HepG2 (cell line): ENCODE data around the gene NIN. TPM values are rescaled to one million over a fixed set of nuclear protein-coding genes. Genes with fewer than 3 reads are reported as not detected.

Experiments
- GABPA ChIP-seq, 2 experiments: IDR thresholded peaks; 2 replicates each; pipeline ENCODE4 v1.6.1; 2011 to 2016; ENCODE audit warnings: low read depth in 2 of 2, low read length in 1 of 2, missing biosample characterization in 1 of 2, missing genetic modification characterization in 1 of 2
- HDAC2 ChIP-seq: sonication (generic); formaldehyde crosslinking; IDR thresholded peaks from 2 replicates; pipeline ENCODE4 v1.4.0; 2020; ENCODE audit warnings: missing genetic modification reagents
- PITX1 ChIP-seq: sonication (generic); formaldehyde crosslinking; IDR thresholded peaks from 2 replicates; pipeline ENCODE4 v1.5.1; 2020; ENCODE audit warnings: mild to moderate bottlenecking, missing genetic modification reagents
- SOX13 ChIP-seq, 3 experiments: fragments of 450-650 bp in 1 of 3; sonication (generic) in 1 of 3; formaldehyde crosslinking in 1 of 3; IDR thresholded peaks in 2 of 3; conservative IDR thresholded peaks in 1 of 3; 2 replicates each; pipeline versions ENCODE4 v1.5.0 to v1.6.1; 2016 to 2020; ENCODE audit warnings: antibody characterized with exemption in 1 of 3, mild to moderate bottlenecking in 1 of 3, missing compliant biosample characterization in 1 of 3, missing genetic modification reagents in 1 of 3, moderate library complexity in 1 of 3
- TCF7 ChIP-seq: sonication (generic); IDR thresholded peaks from 2 replicates; pipeline ENCODE4 v1.6.1; 2016; ENCODE audit warnings: antibody characterized with exemption, low read depth
- TEAD3 ChIP-seq: optimal IDR thresholded peaks from 2 replicates; pipeline ENCODE3; 2016; ENCODE audit warnings: borderline replicate concordance
- ZFP90 ChIP-seq: sonication (generic); formaldehyde crosslinking; IDR thresholded peaks from 2 replicates; pipeline ENCODE4 v1.8.0; 2022; ENCODE audit warnings: missing genetic modification reagents, mild to moderate bottlenecking, inconsistent platforms, borderline replicate concordance
- ZNF138 ChIP-seq: sonication (generic); formaldehyde crosslinking; IDR thresholded peaks from 2 replicates; pipeline ENCODE4 v1.5.0; 2020; ENCODE audit warnings: mild to moderate bottlenecking, low read depth, missing genetic modification reagents
- ZNF460 ChIP-seq: sonication (generic); formaldehyde crosslinking; IDR thresholded peaks from 2 replicates; pipeline ENCODE4 v1.5.1; 2020; ENCODE audit warnings: missing genetic modification reagents, mild to moderate bottlenecking, borderline replicate concordance
- ZNF614 ChIP-seq: IDR thresholded peaks from 2 replicates; pipeline ENCODE4 v1.6.1; 2018; ENCODE audit warnings: missing biosample characterization, missing genetic modification reagents, inconsistent platforms, borderline replicate concordance
- ZNF777 ChIP-seq: sonication (generic); formaldehyde crosslinking; IDR thresholded peaks from 2 replicates; pipeline ENCODE4 v1.4.0; 2020; ENCODE audit warnings: missing genetic modification reagents
- polyA plus RNA-seq, 8 experiments: library from polyadenylated mRNA; depleted of rRNA in 3 of 8; stranded (reverse) in 7 of 8; unstranded in 1 of 8; fragments of >200 nt; fragmentation: Illumina TruSeq in 4 of 8; extraction: Trizol in 4 of 8; gene quantifications; 2 replicates each; pipeline versions ENCODE4 v1.2.1 to v1.2.3, GENCODE V29; 2011 to 2016; ENCODE audit warnings: low read depth in 4 of 8, missing spikeins in 1 of 8, mixed read lengths in 1 of 8; ENCODE audit not compliant: insufficient read depth in 1 of 8
- total RNA-seq, 5 experiments: library from RNA; depleted of rRNA; stranded (reverse); fragments of >200 nt; fragmentation: Illumina TruSeq; extraction: Trizol; gene quantifications; 2 replicates each; pipeline ENCODE4 v1.2.3, GENCODE V29; 2016; ENCODE audit warnings: low read depth in 1 of 5
- TF ChIP-seq, protein P1 (sequence below): IDR thresholded peaks from 2 replicates; pipeline ENCODE4 v1.6.1; 2016; ENCODE audit warnings: control low read depth
- TF ChIP-seq, protein P2 (sequence below): sonication (generic); formaldehyde crosslinking; IDR thresholded peaks from 2 replicates; pipeline ENCODE4 v1.4.0; 2020; ENCODE audit warnings: missing genetic modification reagents
- TF ChIP-seq, protein P3 (sequence below): sonication (generic); formaldehyde crosslinking; IDR thresholded peaks from 2 replicates; pipeline ENCODE4 v1.4.0; 2020; ENCODE audit warnings: missing genetic modification reagents
- TF ChIP-seq, protein P4 (sequence below): IDR thresholded peaks from 2 replicates; pipeline ENCODE4 v1.6.1; 2016

NIN gene
- total and polyA plus RNA-seq, 2 of the 13 experiments (the other 11 are each of a cell fraction or from before 2014, with no cell fraction given) = 2.8 to 9.7 TPM

DNA sequence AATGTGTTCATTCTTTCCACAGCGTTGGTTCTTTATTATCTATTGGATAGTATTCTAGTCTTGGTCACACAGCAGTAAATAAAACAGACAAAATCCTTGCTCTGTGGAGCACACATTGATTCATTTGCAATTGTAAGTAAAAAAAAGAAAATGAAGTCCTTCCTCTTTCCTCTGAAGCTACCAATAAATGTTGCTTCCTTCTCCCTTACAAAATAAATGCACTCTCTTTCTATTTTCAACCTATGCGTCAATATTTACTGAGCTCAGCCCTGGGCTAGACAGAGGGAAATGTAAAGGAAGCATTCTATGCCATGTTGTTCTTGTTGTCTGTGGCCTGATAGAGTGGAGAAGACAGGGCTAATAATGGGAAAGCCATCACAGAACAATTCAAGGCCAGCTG lies 43.8 kb upstream of the NIN start (continued):
- TF ChIP-seq TEAD3 = no peak
- TF ChIP-seq, protein P1, sequence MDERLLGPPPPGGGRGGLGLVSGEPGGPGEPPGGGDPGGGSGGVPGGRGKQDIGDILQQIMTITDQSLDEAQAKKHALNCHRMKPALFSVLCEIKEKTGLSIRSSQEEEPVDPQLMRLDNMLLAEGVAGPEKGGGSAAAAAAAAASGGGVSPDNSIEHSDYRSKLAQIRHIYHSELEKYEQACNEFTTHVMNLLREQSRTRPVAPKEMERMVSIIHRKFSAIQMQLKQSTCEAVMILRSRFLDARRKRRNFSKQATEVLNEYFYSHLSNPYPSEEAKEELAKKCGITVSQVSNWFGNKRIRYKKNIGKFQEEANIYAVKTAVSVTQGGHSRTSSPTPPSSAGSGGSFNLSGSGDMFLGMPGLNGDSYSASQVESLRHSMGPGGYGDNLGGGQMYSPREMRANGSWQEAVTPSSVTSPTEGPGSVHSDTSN (CRISPR knock-in tag) = no peak
- no peak for TF ChIP-seq HDAC2 (CRISPR knock-in tag)
- no peak for TF ChIP-seq ZNF460 (CRISPR knock-in tag)
- TF ChIP-seq, protein P2, sequence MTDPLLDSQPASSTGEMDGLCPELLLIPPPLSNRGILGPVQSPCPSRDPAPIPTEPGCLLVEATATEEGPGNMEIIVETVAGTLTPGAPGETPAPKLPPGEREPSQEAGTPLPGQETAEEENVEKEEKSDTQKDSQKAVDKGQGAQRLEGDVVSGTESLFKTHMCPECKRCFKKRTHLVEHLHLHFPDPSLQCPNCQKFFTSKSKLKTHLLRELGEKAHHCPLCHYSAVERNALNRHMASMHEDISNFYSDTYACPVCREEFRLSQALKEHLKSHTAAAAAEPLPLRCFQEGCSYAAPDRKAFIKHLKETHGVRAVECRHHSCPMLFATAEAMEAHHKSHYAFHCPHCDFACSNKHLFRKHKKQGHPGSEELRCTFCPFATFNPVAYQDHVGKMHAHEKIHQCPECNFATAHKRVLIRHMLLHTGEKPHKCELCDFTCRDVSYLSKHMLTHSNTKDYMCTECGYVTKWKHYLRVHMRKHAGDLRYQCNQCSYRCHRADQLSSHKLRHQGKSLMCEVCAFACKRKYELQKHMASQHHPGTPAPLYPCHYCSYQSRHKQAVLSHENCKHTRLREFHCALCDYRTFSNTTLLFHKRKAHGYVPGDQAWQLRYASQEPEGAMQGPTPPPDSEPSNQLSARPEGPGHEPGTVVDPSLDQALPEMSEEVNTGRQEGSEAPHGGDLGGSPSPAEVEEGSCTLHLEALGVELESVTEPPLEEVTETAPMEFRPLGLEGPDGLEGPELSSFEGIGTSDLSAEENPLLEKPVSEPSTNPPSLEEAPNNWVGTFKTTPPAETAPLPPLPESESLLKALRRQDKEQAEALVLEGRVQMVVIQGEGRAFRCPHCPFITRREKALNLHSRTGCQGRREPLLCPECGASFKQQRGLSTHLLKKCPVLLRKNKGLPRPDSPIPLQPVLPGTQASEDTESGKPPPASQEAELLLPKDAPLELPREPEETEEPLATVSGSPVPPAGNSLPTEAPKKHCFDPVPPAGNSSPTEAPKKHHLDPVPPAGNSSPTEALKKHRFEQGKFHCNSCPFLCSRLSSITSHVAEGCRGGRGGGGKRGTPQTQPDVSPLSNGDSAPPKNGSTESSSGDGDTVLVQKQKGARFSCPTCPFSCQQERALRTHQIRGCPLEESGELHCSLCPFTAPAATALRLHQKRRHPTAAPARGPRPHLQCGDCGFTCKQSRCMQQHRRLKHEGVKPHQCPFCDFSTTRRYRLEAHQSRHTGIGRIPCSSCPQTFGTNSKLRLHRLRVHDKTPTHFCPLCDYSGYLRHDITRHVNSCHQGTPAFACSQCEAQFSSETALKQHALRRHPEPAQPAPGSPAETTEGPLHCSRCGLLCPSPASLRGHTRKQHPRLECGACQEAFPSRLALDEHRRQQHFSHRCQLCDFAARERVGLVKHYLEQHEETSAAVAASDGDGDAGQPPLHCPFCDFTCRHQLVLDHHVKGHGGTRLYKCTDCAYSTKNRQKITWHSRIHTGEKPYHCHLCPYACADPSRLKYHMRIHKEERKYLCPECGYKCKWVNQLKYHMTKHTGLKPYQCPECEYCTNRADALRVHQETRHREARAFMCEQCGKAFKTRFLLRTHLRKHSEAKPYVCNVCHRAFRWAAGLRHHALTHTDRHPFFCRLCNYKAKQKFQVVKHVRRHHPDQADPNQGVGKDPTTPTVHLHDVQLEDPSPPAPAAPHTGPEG (CRISPR knock-in tag) = no peak
- no peak for TF ChIP-seq ZNF777 (CRISPR knock-in tag)
- TF ChIP-seq ZNF614 (CRISPR knock-in tag) = no peak
- TF ChIP-seq GABPA (IDR thresholded peaks at IDR 0.05; ENCODE audit: low read depth, low read length) = no peak
- TF ChIP-seq GABPA (CRISPR knock-in tag; IDR thresholded peaks at IDR 0.05; ENCODE audit: low read depth) = 0 out of 2 replicates have a peak, but pooled peaks have one; percentile 1
- TF ChIP-seq ZNF138 (CRISPR knock-in tag) = no peak
- TF ChIP-seq, protein P3, sequence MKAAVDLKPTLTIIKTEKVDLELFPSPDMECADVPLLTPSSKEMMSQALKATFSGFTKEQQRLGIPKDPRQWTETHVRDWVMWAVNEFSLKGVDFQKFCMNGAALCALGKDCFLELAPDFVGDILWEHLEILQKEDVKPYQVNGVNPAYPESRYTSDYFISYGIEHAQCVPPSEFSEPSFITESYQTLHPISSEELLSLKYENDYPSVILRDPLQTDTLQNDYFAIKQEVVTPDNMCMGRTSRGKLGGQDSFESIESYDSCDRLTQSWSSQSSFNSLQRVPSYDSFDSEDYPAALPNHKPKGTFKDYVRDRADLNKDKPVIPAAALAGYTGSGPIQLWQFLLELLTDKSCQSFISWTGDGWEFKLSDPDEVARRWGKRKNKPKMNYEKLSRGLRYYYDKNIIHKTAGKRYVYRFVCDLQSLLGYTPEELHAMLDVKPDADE (CRISPR knock-in tag) = no peak
- TF ChIP-seq, protein P4, sequence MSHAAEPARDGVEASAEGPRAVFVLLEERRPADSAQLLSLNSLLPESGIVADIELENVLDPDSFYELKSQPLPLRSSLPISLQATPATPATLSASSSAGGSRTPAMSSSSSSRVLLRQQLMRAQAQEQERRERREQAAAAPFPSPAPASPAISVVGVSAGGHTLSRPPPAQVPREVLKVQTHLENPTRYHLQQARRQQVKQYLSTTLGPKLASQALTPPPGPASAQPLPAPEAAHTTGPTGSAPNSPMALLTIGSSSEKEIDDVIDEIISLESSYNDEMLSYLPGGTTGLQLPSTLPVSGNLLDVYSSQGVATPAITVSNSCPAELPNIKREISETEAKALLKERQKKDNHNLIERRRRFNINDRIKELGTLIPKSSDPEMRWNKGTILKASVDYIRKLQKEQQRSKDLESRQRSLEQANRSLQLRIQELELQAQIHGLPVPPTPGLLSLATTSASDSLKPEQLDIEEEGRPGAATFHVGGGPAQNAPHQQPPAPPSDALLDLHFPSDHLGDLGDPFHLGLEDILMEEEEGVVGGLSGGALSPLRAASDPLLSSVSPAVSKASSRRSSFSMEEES = no peak
- TF ChIP-seq SOX13 (IDR thresholded peaks at IDR 0.05) = 0 out of 2 replicates have a peak, but pooled peaks have one; percentile 35
- TF ChIP-seq SOX13 (CRISPR knock-in tag; conservative IDR thresholded peaks at IDR 0.05 in 1 of 2, IDR thresholded peaks at IDR 0.05 in 1 of 2) = peak in 1 of 2 experiments; percentile 84; a peak in 2 of 4 replicates
- TF ChIP-seq PITX1 (CRISPR knock-in tag) = no peak
- TF ChIP-seq TCF7 = peak; percentile 53; the same call in 1 of the 2 replicates
- TF ChIP-seq ZFP90 (CRISPR knock-in tag) = no peak
- TF ChIP-seq, all 625 proteins: peak for 25
